GM13976 (cell line): ENCODE data around the gene RGS9BP.
A peak's percentile ranks its signal among the peaks of the same experiment; 100 is the strongest.

ENCODE experiments used
- DNase-seq: peaks from one replicate; pipeline ENCODE4 v3.0.0; 2012; ENCODE audit warnings: low spot score
- in situ Hi-C: fragments of 300-500 bp; cut with MboI; formaldehyde crosslinking; loops from one replicate; pipeline ENCODE4 v1.12.0; 2022; ENCODE audit warnings: low sequenced_read_pairs, mixed read lengths, inconsistent platforms; ENCODE audit not compliant: unreplicated experiment
- TF ChIP-seq, protein P1 (sequence below): IDR thresholded peaks from 2 replicates; pipeline ENCODE4 v1.5.1; 2012; ENCODE audit warnings: borderline replicate concordance, mild to moderate bottlenecking; ENCODE audit not compliant: insufficient read depth; ENCODE audit errors: extremely low read depth, missing control alignments, control extremely low read depth

Gene RGS9BP

GRCh38 chr19:32669310-32669709 is 6.3 kb upstream of the RGS9BP start:
- TF ChIP-seq, protein P1, sequence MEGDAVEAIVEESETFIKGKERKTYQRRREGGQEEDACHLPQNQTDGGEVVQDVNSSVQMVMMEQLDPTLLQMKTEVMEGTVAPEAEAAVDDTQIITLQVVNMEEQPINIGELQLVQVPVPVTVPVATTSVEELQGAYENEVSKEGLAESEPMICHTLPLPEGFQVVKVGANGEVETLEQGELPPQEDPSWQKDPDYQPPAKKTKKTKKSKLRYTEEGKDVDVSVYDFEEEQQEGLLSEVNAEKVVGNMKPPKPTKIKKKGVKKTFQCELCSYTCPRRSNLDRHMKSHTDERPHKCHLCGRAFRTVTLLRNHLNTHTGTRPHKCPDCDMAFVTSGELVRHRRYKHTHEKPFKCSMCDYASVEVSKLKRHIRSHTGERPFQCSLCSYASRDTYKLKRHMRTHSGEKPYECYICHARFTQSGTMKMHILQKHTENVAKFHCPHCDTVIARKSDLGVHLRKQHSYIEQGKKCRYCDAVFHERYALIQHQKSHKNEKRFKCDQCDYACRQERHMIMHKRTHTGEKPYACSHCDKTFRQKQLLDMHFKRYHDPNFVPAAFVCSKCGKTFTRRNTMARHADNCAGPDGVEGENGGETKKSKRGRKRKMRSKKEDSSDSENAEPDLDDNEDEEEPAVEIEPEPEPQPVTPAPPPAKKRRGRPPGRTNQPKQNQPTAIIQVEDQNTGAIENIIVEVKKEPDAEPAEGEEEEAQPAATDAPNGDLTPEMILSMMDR = no peak
- in situ Hi-C loops = no loop called here
- no peak for DNase-seq

DNA sequence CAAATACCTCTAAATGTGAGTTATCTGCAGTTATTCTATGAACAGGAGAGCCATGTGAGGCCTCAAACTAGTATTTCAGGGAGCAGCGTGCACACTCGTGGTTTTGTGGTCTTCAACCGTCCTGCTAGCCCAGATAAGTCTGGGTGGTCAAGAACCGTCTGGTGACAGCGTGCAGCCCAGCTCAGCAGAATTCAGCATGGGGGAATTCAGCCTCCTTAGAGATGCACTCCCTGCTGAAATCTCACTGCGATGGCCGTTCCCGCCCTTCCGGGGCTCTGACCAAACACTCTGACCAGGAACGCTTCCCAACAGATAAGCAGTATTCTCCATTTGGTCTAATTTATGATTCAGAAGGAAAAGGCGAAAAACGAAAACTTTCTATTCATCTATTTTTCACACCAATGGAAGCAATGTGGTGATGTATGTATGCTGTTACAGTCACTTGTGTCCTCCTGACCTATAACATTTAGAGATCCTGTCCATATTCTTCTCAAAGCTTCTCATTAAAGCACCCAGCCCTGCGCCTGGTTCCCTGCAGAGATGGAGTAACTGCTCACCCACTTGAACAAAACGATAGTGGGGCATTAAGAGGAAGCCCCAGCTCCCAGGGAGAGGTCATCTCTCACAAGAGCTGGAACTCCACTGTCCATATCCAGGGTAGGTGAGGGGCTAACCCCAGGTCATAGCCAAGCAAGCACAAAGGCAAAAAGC is 3.6 kb upstream of the RGS9BP start:
- TF ChIP-seq, protein P1 = no peak
- in situ Hi-C loops = no loop called here
- no peak for DNase-seq

DNA sequence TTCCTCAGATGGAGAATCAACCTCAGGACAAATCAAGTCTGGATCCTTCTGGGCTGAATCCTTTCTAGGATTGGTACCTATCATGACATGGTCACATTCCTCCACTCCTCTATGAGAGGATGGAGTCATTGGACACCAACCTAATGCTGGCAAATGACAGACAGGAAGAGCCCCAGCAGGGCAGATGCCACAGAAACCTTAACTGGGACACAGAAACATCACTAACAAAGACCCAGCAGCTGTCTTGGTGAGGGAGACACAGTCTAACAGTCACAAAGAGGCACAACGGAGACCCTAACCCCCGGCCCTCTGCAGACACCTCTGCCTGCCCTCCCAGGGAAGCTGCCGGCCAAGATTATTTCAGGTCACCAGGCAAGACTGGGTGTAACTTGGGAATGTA is 2.8 kb upstream of the RGS9BP start:
- TF ChIP-seq, protein P1 = no peak
- no peak for DNase-seq
- in situ Hi-C loops = no loop called here

DNA sequence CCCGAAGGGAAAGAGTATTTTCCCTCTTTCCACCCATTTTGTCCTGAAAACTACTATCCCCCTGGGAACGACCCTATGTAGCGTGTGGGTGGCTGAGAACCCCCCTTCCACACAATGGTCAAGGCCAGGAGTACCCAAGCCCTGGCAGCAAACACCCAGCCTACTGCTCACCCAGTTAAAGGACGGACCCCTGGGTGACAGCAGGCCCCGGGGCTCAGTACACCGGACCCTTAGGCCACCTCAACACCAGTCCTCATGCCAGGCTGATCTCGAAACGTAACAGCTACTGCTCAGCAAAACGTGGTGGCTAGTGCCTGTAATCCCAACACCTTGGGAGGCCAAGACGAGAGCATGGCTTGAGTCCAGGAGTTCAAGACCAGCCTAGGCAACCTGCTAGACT is 2.1 kb upstream of the RGS9BP start:
- DNase-seq = no peak
- TF ChIP-seq, protein P1 = no peak
- in situ Hi-C loops = no loop called here

DNA sequence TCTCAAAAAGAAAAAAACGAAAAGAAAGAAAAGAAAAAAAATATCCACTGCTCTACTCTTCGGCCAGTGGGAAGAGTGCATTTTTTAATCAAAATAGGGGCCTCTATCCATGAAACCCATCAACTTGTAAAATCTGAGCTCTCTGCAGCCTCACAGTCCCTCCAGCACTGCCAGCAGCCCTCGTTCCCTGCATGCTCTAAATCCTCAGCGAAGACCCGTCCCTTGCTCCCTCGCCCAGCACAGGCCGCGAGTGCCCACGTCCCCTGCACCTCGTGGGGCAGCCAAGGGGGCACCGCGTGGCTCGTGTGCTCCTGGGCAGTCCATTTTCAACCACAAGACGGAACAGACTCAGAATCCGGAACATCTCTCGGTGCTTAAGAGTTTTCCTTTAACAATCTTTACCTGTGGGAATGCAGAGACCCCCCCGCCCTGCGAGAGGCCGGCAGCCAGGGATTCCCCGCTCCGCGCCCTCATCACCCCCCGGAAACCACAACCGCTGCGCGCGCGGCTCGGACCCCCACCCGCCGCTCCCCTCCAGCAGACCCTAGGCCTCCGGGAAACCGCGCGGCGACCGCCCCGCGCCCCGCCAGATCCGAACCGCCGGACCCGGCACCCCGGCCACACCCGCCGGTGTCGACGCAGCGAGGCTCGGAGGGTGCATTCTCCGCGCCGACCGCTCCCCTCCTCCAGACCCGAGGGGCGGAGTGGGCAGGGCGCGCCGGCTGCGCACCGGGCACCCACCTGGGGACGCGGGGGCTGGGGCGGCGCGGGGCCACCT is 1.3 kb upstream of the RGS9BP start:
- in situ Hi-C loops = no loop called here
- DNase-seq = no peak
- TF ChIP-seq, protein P1 = no peak

DNA sequence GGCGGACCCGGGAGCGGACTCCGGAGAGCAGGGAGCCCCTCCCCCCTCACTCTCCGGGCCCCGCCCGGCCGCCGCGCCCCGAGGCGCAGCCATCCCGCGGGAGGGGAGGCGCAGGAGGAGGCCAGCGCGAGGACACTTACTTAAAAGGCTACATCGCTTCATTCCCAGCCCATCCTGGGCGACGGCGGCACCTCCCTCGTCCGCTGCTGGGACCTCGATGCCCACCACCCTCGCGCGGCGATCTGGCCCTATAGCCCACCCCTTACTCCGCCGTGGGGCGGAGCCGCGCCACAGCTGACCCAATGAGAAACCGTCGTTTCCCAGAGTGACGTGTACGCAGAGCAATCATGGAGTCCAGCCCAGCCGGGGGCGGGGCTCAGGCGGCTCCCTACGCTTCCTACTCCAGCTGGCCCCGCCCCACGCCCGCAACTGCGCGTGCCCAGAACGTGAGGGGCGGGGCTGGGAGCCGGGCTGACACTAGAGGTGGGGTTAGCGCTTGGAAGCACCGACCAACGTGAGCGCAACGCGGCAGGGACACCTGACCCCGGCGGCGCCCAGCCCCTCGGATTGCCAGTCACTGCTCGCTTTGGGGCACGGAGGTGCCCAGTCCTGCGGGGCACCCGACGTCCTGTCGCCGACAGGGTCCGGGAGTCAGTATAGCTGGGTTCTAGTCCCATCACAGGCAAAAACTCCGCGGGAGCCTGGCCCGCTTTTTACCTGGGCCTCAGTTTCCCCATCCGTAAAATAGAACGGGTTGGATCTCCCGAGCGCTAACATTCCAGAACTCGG is 523 bp upstream of the RGS9BP start, which contains the start of gene ANKRD27:
TSS of gene ANKRD27 (minus strand) at position 250 of the 789 bp plus-strand sequence. CDS start 16,165 bp downstream, outside the sequence.
- TF ChIP-seq, protein P1 = no peak
- DNase-seq = peak; percentile 99
- in situ Hi-C loops = no loop called here
